DND-41 (cell line): Measurements from ENCODE around the gene CASTOR1.

Experiments used
- ATAC-seq: fragments of 200-7000 bp; cut with Tn5 transposase; 3 replicates; pipeline ENCODE4 v1.9.1; 2021; ENCODE audit warnings: low read depth; ENCODE audit not compliant: insufficient read depth
- DNase-seq: peaks from one replicate; pipeline ENCODE4 v3.0.0-alpha.2; 2020
- H2AFZ ChIP-seq: 2 replicates; pipeline ENCODE4 v1.6.0; 2012; ENCODE audit warnings: low read depth, low read length
- H3K27ac ChIP-seq: 2 replicates; pipeline ENCODE4 v1.5.1; 2012; ENCODE audit warnings: low read length, inconsistent platforms
- H3K27me3 ChIP-seq: fragments of 200-600 bp; sonication (generic); 2 replicates; pipeline ENCODE4 v1.6.0; 2012; ENCODE audit warnings: low read length, mild to moderate bottlenecking, inconsistent platforms; ENCODE audit not compliant: insufficient read depth, poor library complexity
- H3K36me3 ChIP-seq: 2 replicates; pipeline ENCODE4 v1.5.1; 2012; ENCODE audit warnings: low read length, inconsistent platforms; ENCODE audit not compliant: insufficient read depth
- H3K4me1 ChIP-seq: 2 replicates; pipeline ENCODE4 v1.5.1; 2012; ENCODE audit warnings: mild to moderate bottlenecking, low read length; ENCODE audit not compliant: insufficient read depth
- H3K4me2 ChIP-seq: 2 replicates; pipeline ENCODE4 v1.6.0; 2012; ENCODE audit warnings: mild to moderate bottlenecking, moderate library complexity, low read length, inconsistent platforms; ENCODE audit not compliant: insufficient read depth
- H3K4me3 ChIP-seq, 2 experiments: fragments of 200-600 bp in 1 of 2; shearing (Covaris generic) in 1 of 2; 2 replicates each; pipeline ENCODE4 v1.5.1; 2012 to 2016; ENCODE audit warnings: inconsistent platforms in 2 of 2, low read length in 2 of 2, mild to moderate bottlenecking in 2 of 2, low read depth in 1 of 2, moderate library complexity in 1 of 2
- H3K79me2 ChIP-seq: 2 replicates; pipeline ENCODE4 v1.6.0; 2012; ENCODE audit warnings: low read length, inconsistent platforms; ENCODE audit not compliant: insufficient read depth
- H3K9ac ChIP-seq: 2 replicates; pipeline ENCODE4 v1.6.0; 2012; ENCODE audit warnings: low read depth, mild to moderate bottlenecking, inconsistent platforms, low read length, moderate library complexity
- H3K9me3 ChIP-seq: 2 replicates; pipeline ENCODE4 v1.5.1; 2012; ENCODE audit warnings: low read length, moderate library complexity, mild to moderate bottlenecking, inconsistent platforms; ENCODE audit not compliant: insufficient read depth, severe bottlenecking
- H4K20me1 ChIP-seq: 2 replicates; pipeline ENCODE4 v1.6.0; 2012; ENCODE audit warnings: low read length; ENCODE audit not compliant: insufficient read depth
- CTCF ChIP-seq: IDR thresholded peaks from 2 replicates; pipeline ENCODE4 v1.5.1; 2012; ENCODE audit warnings: borderline replicate concordance, low read length, moderate library complexity, mild to moderate bottlenecking; ENCODE audit not compliant: poor library complexity, severe bottlenecking; ENCODE audit errors: extremely low read depth
- EZH2 ChIP-seq: IDR thresholded peaks from 3 replicates; pipeline ENCODE4 v1.6.1; 2012; ENCODE audit warnings: borderline replicate concordance, low read depth, mild to moderate bottlenecking, moderate library complexity, low read length, inconsistent platforms; ENCODE audit not compliant: severe bottlenecking

The CASTOR1 gene

DNA sequence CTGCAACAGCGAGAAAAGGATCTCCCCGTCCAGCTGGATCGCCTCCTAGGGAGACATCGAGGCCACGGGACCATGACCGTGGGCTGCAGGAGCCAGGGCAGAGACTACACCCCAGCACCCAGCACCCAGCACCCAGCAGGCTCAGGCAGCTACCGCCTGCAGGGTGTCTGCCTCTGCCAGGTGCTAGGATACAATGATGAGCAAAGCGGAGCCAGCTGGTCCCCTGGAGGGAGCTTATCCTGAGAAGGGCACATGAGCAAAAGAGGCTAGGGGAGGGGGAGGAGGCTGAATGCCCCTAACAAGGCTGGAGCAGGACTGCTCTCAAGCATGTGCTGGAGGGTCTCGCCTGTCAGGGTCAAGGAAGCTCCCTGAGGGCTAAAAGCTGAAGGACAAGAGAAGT is 4.8 kb upstream of the CASTOR1 start:
- Histone ChIP-seq H4K20me1 (peaks cover 4% of the 10 kb centered on the region; the same call in 1 of the 2 replicates), H3K9me3 (no peaks in the 10 kb centered on the region), H3K36me3 (peaks cover 77% of the 10 kb centered on the region), H3K4me1 (peaks cover 31% of the 10 kb centered on the region), H3K79me2 (peaks cover 9% of the 10 kb centered on the region), H3K9ac (no peak overlapping the region), H2AFZ (no peak overlapping the region), H3K27me3 (no peaks in the 10 kb centered on the region), H3K4me3 (no peak overlapping the region), H3K4me2 (no peak overlapping the region), H3K27ac (peak overlapping the region; percentile 12; the same call in 1 of the 2 replicates)
- DNase-seq (no peak), ATAC-seq (no peak)
- TF ChIP-seq CTCF, result no peak
- no peak for TF ChIP-seq EZH2

DNA sequence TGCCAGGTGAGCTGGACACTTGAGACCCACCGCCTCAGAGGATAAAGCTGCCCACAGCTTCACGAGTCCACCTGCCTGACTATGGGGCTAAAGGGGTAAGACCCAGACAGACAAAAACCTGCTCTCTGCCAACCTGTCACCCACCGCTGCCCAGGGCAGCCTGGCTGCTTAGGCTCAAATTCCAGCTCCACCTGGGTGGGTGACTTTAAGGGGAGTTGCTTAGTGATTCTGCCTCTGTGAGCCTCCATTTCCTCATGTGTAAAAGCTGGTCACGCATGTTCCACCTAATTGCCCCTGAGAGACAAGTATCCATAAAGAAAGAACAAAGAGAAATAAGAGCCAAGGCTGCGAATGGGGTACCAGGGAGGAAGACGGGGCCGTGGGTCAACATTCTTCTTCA is 3.7 kb upstream of the CASTOR1 start:
- TF ChIP-seq EZH2 (no peak), CTCF (no peak)
- no peak for DNase-seq
- peaks cover 13% of the 10 kb centered on the region for H3K79me2 ChIP-seq
- H4K20me1 ChIP-seq, result peaks cover 4% of the 10 kb centered on the region; the same call in 1 of the 2 replicates
- no peak overlapping the region for H2AFZ ChIP-seq
- no peak overlapping the region for H3K4me2 ChIP-seq
- no peaks in the 10 kb centered on the region for H3K9me3 ChIP-seq
- no peak for ATAC-seq
- no peak overlapping the region for H3K4me3 ChIP-seq
- H3K9ac ChIP-seq, result no peak overlapping the region
- no peaks in the 10 kb centered on the region for H3K27me3 ChIP-seq
- H3K4me1 ChIP-seq, result peaks cover 41% of the 10 kb centered on the region
- peaks cover 67% of the 10 kb centered on the region for H3K36me3 ChIP-seq
- H3K27ac ChIP-seq, result 0 out of 2 replicates have a peak overlapping the region, but pooled peaks have one; percentile 2

DNA sequence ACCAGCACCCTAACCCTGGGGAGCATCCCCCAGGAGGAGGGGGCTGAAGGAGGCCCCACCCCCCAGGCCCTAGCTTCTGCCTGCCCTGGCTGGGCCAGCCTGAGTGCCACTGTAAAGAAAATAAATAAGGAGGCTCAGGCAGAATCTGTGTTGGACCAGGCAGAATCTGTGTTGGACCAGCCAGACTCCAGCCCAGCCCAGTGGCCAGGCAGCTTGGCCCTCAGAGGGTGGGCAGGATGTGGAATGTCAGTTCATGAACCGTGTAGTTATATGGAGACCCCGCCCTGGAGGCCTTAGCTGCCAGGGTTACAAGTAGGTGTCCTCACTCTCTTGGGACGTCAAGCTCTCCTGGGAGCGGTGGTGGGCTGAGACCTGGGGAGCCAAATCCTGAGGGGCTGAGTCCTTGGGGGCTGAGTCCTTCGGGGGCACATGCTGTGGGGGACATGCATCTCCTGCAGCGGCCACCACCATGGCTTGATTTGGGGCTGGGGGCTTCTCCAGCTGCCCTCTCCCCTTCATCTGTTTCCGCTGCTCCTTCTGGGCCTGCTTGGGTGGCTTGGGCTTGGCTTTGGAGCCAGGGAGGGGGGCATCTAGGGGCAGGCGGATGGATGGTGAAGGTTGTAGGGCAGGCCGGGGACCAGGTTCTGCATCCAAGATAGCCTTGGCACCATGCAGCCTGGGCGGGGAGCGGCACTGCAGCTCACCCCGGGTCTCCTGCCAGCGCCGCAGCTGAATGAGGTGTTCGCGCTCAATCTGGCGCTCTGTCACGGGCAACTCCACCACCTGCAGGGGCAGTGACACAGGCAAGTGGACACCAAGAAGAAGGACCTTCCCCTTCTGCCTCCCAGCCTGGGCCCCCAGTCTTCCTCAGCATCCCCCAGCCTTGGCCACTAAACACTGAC is 3.0 kb upstream of the CASTOR1 start:
- no peak overlapping the region for H3K4me3 ChIP-seq
- H3K36me3 ChIP-seq, result peaks cover 63% of the 10 kb centered on the region
- no peaks in the 10 kb centered on the region for H3K27me3 ChIP-seq
- TF ChIP-seq CTCF, result no peak
- TF ChIP-seq EZH2, result no peak
- no peak overlapping the region for H2AFZ ChIP-seq
- DNase-seq (no peak), ATAC-seq (no peak)
- peaks cover 48% of the 10 kb centered on the region for H3K4me1 ChIP-seq
- H3K9me3 ChIP-seq, result no peaks in the 10 kb centered on the region
- H3K79me2 ChIP-seq, result peaks cover 17% of the 10 kb centered on the region
- H3K9ac ChIP-seq, result no peak overlapping the region
- peak overlapping the region; percentile 94 for H3K27ac ChIP-seq
- no peak overlapping the region for H3K4me2 ChIP-seq
- peaks cover 5% of the 10 kb centered on the region for H4K20me1 ChIP-seq
